ENCODE results near the gene FAM50B.
A peak's percentile ranks its signal among the peaks of the same experiment; 100 is the strongest.
"Not testable (repeated sequence)": the region's sequence is repeated elsewhere in the genome, so short reads cannot be mapped to it uniquely, and the experiment has no call there.

FAM50B gene

GRCh38 chr6:3851839-3852238 lies 2.7 kb downstream of the FAM50B start:
- H3K9me3 Mint-ChIP-seq = no peaks in the 10 kb centered on the region
- no peak overlapping the region for H3K4me3 Mint-ChIP-seq
- peaks cover 7% of the 10 kb centered on the region for H3K36me3 Mint-ChIP-seq (ENCODE audit: low read depth)
- H3K27ac Mint-ChIP-seq = no peak overlapping the region
- H3K27me3 Mint-ChIP-seq = no peaks in the 10 kb centered on the region
- H3K4me1 Mint-ChIP-seq (ENCODE audit: low read depth) = peaks cover 29% of the 10 kb centered on the region

- H3K4me1 Mint-ChIP-seq (ENCODE audit: low read depth) = peaks cover 26% of the 10 kb centered on the region
- H3K27me3 Mint-ChIP-seq = no peaks in the 10 kb centered on the region
- H3K36me3 Mint-ChIP-seq (ENCODE audit: low read depth) = peaks cover 7% of the 10 kb centered on the region
- H3K27ac Mint-ChIP-seq = no peak overlapping the region
- no peak overlapping the region for H3K4me3 Mint-ChIP-seq
- H3K9me3 Mint-ChIP-seq = no peaks in the 10 kb centered on the region
Observed at GRCh38 chr6:3852391-3852790, 3.2 kb downstream of the FAM50B start.

GRCh38 chr6:3855866-3856265 lies 6.7 kb downstream of the FAM50B start:
- no peak overlapping the region for H3K4me3 Mint-ChIP-seq
- peaks cover 10% of the 10 kb centered on the region for H3K27me3 Mint-ChIP-seq
- no peak overlapping the region for H3K27ac Mint-ChIP-seq
- peaks cover 2% of the 10 kb centered on the region for H3K36me3 Mint-ChIP-seq (ENCODE audit: low read depth)
- H3K9me3 Mint-ChIP-seq = peaks cover 11% of the 10 kb centered on the region
- H3K4me1 Mint-ChIP-seq (ENCODE audit: low read depth) = peaks cover 1% of the 10 kb centered on the region

GRCh38 chr6:3856576-3856975 lies 7.4 kb downstream of the FAM50B start:
- Mint-ChIP-seq H3K27me3 (peaks cover 14% of the 10 kb centered on the region), H3K27ac (no peak overlapping the region)

GRCh38 chr6:3857468-3858456 lies 8.6 kb downstream of the FAM50B start:
- Mint-ChIP-seq H3K4me1 (ENCODE audit: low read depth) (no peaks in the 10 kb centered on the region), H3K36me3 (ENCODE audit: low read depth) (no peaks in the 10 kb centered on the region), H3K9me3 (peaks cover 18% of the 10 kb centered on the region), H3K27ac (no peak overlapping the region), H3K4me3 (no peak overlapping the region), H3K27me3 (peaks cover 14% of the 10 kb centered on the region)

More at GRCh38 chr6:3856576-3856975, 7.4 kb downstream of the FAM50B start:
- Mint-ChIP-seq H3K9me3 (peaks cover 18% of the 10 kb centered on the region), H3K4me1 (ENCODE audit: low read depth) (no peaks in the 10 kb centered on the region), H3K4me3 (no peak overlapping the region), H3K36me3 (ENCODE audit: low read depth) (no peaks in the 10 kb centered on the region)

GRCh38 chr6:3859878-3860552 lies 10.8 kb downstream of the FAM50B start:
- Mint-ChIP-seq H3K4me1 (ENCODE audit: low read depth) (no peaks in the 10 kb centered on the region), H3K27ac (no peak overlapping the region), H3K27me3 (peaks cover 14% of the 10 kb centered on the region), H3K9me3 (peaks cover 18% of the 10 kb centered on the region), H3K4me3 (no peak overlapping the region), H3K36me3 (ENCODE audit: low read depth) (no peaks in the 10 kb centered on the region)

- H3K27me3 Mint-ChIP-seq = peaks cover 20% of the 10 kb centered on the region
Observed at GRCh38 chr6:3861424-3861823, 12.3 kb downstream of the FAM50B start.

GRCh38 chr6:3862038-3862437 lies 12.9 kb downstream of the FAM50B start:
- Mint-ChIP-seq H3K4me1 (ENCODE audit: low read depth) (no peaks in the 10 kb centered on the region), H3K36me3 (ENCODE audit: low read depth) (no peaks in the 10 kb centered on the region), H3K9me3 (peaks cover 18% of the 10 kb centered on the region), H3K4me3 (no peak overlapping the region), H3K27ac (no peak overlapping the region), H3K27me3 (peaks cover 20% of the 10 kb centered on the region)

More at GRCh38 chr6:3861424-3861823, 12.3 kb downstream of the FAM50B start:
- no peaks in the 10 kb centered on the region for H3K36me3 Mint-ChIP-seq (ENCODE audit: low read depth)
- H3K27ac Mint-ChIP-seq = no peak overlapping the region
- H3K4me1 Mint-ChIP-seq (ENCODE audit: low read depth) = no peaks in the 10 kb centered on the region
- H3K4me3 Mint-ChIP-seq = no peak overlapping the region
- peaks cover 18% of the 10 kb centered on the region for H3K9me3 Mint-ChIP-seq

GRCh38 chr6:3863322-3863721 lies 14.1 kb downstream of the FAM50B start:
- not testable (repeated sequence) for H3K4me1 Mint-ChIP-seq (ENCODE audit: low read depth); H3K36me3 Mint-ChIP-seq (ENCODE audit: low read depth); H3K4me3 Mint-ChIP-seq; H3K27ac Mint-ChIP-seq
- peaks cover 18% of the 10 kb centered on the region for H3K9me3 Mint-ChIP-seq
- peaks cover 20% of the 10 kb centered on the region for H3K27me3 Mint-ChIP-seq

- Mint-ChIP-seq H3K4me1 (ENCODE audit: low read depth) (peaks cover 18% of the 10 kb centered on the region), H3K4me3 (no peak overlapping the region), H3K36me3 (ENCODE audit: low read depth) (no peaks in the 10 kb centered on the region), H3K27me3 (peaks cover 17% of the 10 kb centered on the region), H3K9me3 (peaks cover 7% of the 10 kb centered on the region), H3K27ac (no peak overlapping the region)
Observed at GRCh38 chr6:3865463-3865862, 16.3 kb downstream of the FAM50B start.

- Mint-ChIP-seq H3K27me3 (peaks cover 18% of the 10 kb centered on the region), H3K4me3 (no peak overlapping the region), H3K9me3 (no peaks in the 10 kb centered on the region), H3K4me1 (ENCODE audit: low read depth) (peaks cover 18% of the 10 kb centered on the region), H3K27ac (peak overlapping the region; percentile 46), H3K36me3 (ENCODE audit: low read depth) (no peaks in the 10 kb centered on the region)
Observed at GRCh38 chr6:3867641-3868502, 18.7 kb downstream of the FAM50B start.

GRCh38 chr6:3868544-3868943 lies 19.4 kb downstream of the FAM50B start:
- Mint-ChIP-seq H3K27me3 (peaks cover 19% of the 10 kb centered on the region), H3K9me3 (no peaks in the 10 kb centered on the region), H3K36me3 (ENCODE audit: low read depth) (no peaks in the 10 kb centered on the region), H3K4me3 (no peak overlapping the region), H3K4me1 (ENCODE audit: low read depth) (peaks cover 18% of the 10 kb centered on the region), H3K27ac (no peak overlapping the region)

GRCh38 chr6:3869284-3869631 lies 20.1 kb downstream of the FAM50B start:
- Mint-ChIP-seq H3K36me3 (ENCODE audit: low read depth) (no peaks in the 10 kb centered on the region), H3K27me3 (peaks cover 19% of the 10 kb centered on the region), H3K27ac (no peak overlapping the region), H3K4me1 (ENCODE audit: low read depth) (peaks cover 18% of the 10 kb centered on the region), H3K4me3 (no peak overlapping the region), H3K9me3 (no peaks in the 10 kb centered on the region)

GRCh38 chr6:3869632-3870527 lies 20.7 kb downstream of the FAM50B start:
- H3K27ac Mint-ChIP-seq = peak overlapping the region; percentile 30
- no peaks in the 10 kb centered on the region for H3K36me3 Mint-ChIP-seq (ENCODE audit: low read depth)
- H3K9me3 Mint-ChIP-seq = no peaks in the 10 kb centered on the region
- H3K4me3 Mint-ChIP-seq = no peak overlapping the region
- peaks cover 19% of the 10 kb centered on the region for H3K27me3 Mint-ChIP-seq
- peaks cover 18% of the 10 kb centered on the region for H3K4me1 Mint-ChIP-seq (ENCODE audit: low read depth)

All from stimulated activated naive CD8-positive, alpha-beta T cell treated with anti-CD3 and anti-CD28 coated beads, Interleukin-15, Interleukin-2, amounts not matched to agents 100 ng/mL and 50 ng/mL, for 24 hours (primary cell).